GM19328 (cell line): ENCODE data around the gene TOMT.

Experiments
- ATAC-seq: cut with Tn5 transposase; IDR thresholded peaks from one replicate; pipeline ENCODE4 v1.9.1; 2021; ENCODE audit warnings: mild to moderate bottlenecking, moderate library complexity; ENCODE audit not compliant: unreplicated experiment

TOMT gene

GRCh38 chr11:72157131-72157530 is 51.4 kb downstream of the TOMT start:
- no peak for ATAC-seq
